Mesenchymal stem cell (in vitro differentiated cells and primary cell): ENCODE measurements around the gene LIX1L.

Source experiments
- DNase-seq: peaks from one replicate; pipeline ENCODE4 v3.0.0-alpha.2; 2013
- H2AFZ ChIP-seq: one replicate; pipeline ENCODE4 v1.6.1; 2013; ENCODE audit warnings: low read depth, mild to moderate bottlenecking, control low read depth, inconsistent platforms, low read length, moderate library complexity
- H2AK5ac ChIP-seq: 2 replicates; pipeline ENCODE4 v1.6.1; 2013; ENCODE audit warnings: low read length, moderate library complexity, mild to moderate bottlenecking, inconsistent platforms; ENCODE audit not compliant: severe bottlenecking
- H2BK120ac ChIP-seq: one replicate; pipeline ENCODE4 v1.6.1; 2013; ENCODE audit warnings: low read depth, mild to moderate bottlenecking, inconsistent platforms, low read length, moderate library complexity
- H2BK12ac ChIP-seq, 2 experiments: one replicate each; pipeline ENCODE4 v1.6.1; 2013; ENCODE audit warnings: inconsistent platforms in 2 of 2, low read length in 2 of 2, mild to moderate bottlenecking in 2 of 2, moderate library complexity in 2 of 2, control low read depth in 1 of 2
- H2BK15ac ChIP-seq: one replicate; pipeline ENCODE4 v1.6.1; 2013; ENCODE audit warnings: mild to moderate bottlenecking, low read depth, inconsistent platforms; ENCODE audit not compliant: poor library complexity, severe bottlenecking
- H2BK5ac ChIP-seq: 2 replicates; pipeline ENCODE4 v1.6.1; 2013; ENCODE audit warnings: low read depth, mild to moderate bottlenecking, low read length, control low read depth, inconsistent platforms; ENCODE audit not compliant: poor library complexity, severe bottlenecking
- H3K14ac ChIP-seq, 2 experiments: one replicate each; pipeline ENCODE4 v1.6.1; 2013; ENCODE audit warnings: inconsistent platforms in 2 of 2, low read length in 2 of 2, control low read depth in 1 of 2, mild to moderate bottlenecking in 1 of 2, moderate library complexity in 1 of 2
- H3K18ac ChIP-seq, 2 experiments: one replicate each; pipeline ENCODE4 v1.6.1; 2013; ENCODE audit warnings: inconsistent platforms in 2 of 2, low read length in 2 of 2, control low read depth in 1 of 2, low read depth in 1 of 2, mild to moderate bottlenecking in 1 of 2
- H3K23ac ChIP-seq, 2 experiments: one replicate each; pipeline ENCODE4 v1.6.1; 2013; ENCODE audit warnings: inconsistent platforms in 2 of 2, low read length in 2 of 2, mild to moderate bottlenecking in 2 of 2, moderate library complexity in 2 of 2, control low read depth in 1 of 2
- H3K27ac ChIP-seq: 2 replicates; pipeline ENCODE4 v1.5.1; 2013; ENCODE audit warnings: mild to moderate bottlenecking, moderate library complexity, low read length, control low read depth, inconsistent platforms; ENCODE audit not compliant: poor library complexity, severe bottlenecking
- H3K27me3 ChIP-seq, 2 experiments: 2 replicates each; pipeline versions ENCODE4 v1.6.1 to v1.7.0; 2013; ENCODE audit warnings: low read length in 2 of 2, mild to moderate bottlenecking in 2 of 2, moderate library complexity in 2 of 2, control low read depth in 1 of 2, inconsistent platforms in 1 of 2; ENCODE audit not compliant: control insufficient read depth in 1 of 2, insufficient read depth in 1 of 2
- H3K36me3 ChIP-seq, 2 experiments: 2 replicates each; pipeline versions ENCODE4 v1.6.1 to v1.7.0; 2013; ENCODE audit warnings: low read length in 2 of 2, control low read depth in 1 of 2, inconsistent platforms in 1 of 2, low read depth in 1 of 2, mild to moderate bottlenecking in 1 of 2; ENCODE audit not compliant: insufficient read depth in 2 of 2, control insufficient read depth in 1 of 2
- H3K4ac ChIP-seq, 2 experiments: one replicate each; pipeline ENCODE4 v1.6.1; 2013; ENCODE audit warnings: inconsistent platforms in 2 of 2, low read length in 2 of 2, mild to moderate bottlenecking in 2 of 2, moderate library complexity in 2 of 2, control low read depth in 1 of 2, low read depth in 1 of 2
- H3K4me1 ChIP-seq: 2 replicates; pipeline ENCODE4 v1.6.1; 2013; ENCODE audit warnings: low read depth, low read length, control low read depth; ENCODE audit not compliant: control insufficient read depth, insufficient read depth
- H3K4me2 ChIP-seq: 2 replicates; pipeline ENCODE4 v1.6.1; 2013; ENCODE audit warnings: low read length, mild to moderate bottlenecking, inconsistent platforms; ENCODE audit not compliant: poor library complexity, severe bottlenecking
- H3K4me3 ChIP-seq, 2 experiments: 2 replicates each; pipeline versions ENCODE4 v1.5.1 to v1.7.0; 2013; ENCODE audit warnings: low read length in 2 of 2, mild to moderate bottlenecking in 2 of 2, control low read depth in 1 of 2, low read depth in 1 of 2; ENCODE audit not compliant: insufficient read depth in 1 of 2
- H3K79me1 ChIP-seq: replicated peaks from 2 replicates; pipeline ENCODE4 v1.6.1; 2013; ENCODE audit warnings: mild to moderate bottlenecking, control low read depth, low read length, inconsistent platforms; ENCODE audit not compliant: poor library complexity, severe bottlenecking
- H3K9ac ChIP-seq: 2 replicates; pipeline ENCODE4 v1.7.0; 2013; ENCODE audit warnings: mild to moderate bottlenecking, low read length, moderate library complexity
- H3K9me3 ChIP-seq: 2 replicates; pipeline ENCODE4 v1.7.0; 2013; ENCODE audit warnings: mild to moderate bottlenecking, low read length; ENCODE audit not compliant: control insufficient read depth
- H4K8ac ChIP-seq: one replicate; pipeline ENCODE4 v1.6.1; 2013; ENCODE audit warnings: inconsistent platforms, mild to moderate bottlenecking, low read length, moderate library complexity
- H4K91ac ChIP-seq: one replicate; pipeline ENCODE4 v1.6.1; 2013; ENCODE audit warnings: mild to moderate bottlenecking, low read length, inconsistent platforms
- WGBS: methylation state at CpG from one replicate; pipeline ENCODE4 v1.1.7; 2013; ENCODE audit warnings: mixed read lengths; 5-methylcytosine and 5-hydroxymethylcytosine counted together

LIX1L gene

GRCh38 chr1:145997016-145997717, 39.4 kb upstream of the LIX1L start:
- peak overlapping the region; percentile 97 for H4K8ac ChIP-seq
- peak overlapping the region; percentile 93 for H3K9ac ChIP-seq
- H3K4me3 ChIP-seq, result peak overlapping the region; percentile 53 to 98
- peak overlapping the region; percentile 89 to 94 for H3K18ac ChIP-seq
- H2BK12ac ChIP-seq, result peak overlapping the region; percentile 69 to 94
- H3K14ac ChIP-seq, result peak overlapping the region in 1 of 2 experiments; percentile 82
- H3K79me1 ChIP-seq, result no peaks in the 10 kb centered on the region
- no peak overlapping the region for H2AFZ ChIP-seq
- H2BK120ac ChIP-seq, result peak overlapping the region; percentile 50
- peak overlapping the region; percentile 14 for H2AK5ac ChIP-seq
- H3K23ac ChIP-seq, result no peak overlapping the region
- H3K9me3 ChIP-seq, result no peaks in the 10 kb centered on the region
- WGBS, result 32% methylated on average over 11 of the region's 12 CpGs
- peaks cover 12 to 29% of the 10 kb centered on the region in 2 experiments for H3K36me3 ChIP-seq
- peak overlapping the region; percentile 91 for H2BK5ac ChIP-seq
- H2BK15ac ChIP-seq, result peak overlapping the region; percentile 90
- no peaks in the 10 kb centered on the region for H3K27me3 ChIP-seq
- peak overlapping the region; percentile 82 for H3K27ac ChIP-seq
- DNase-seq, result no peak
- peaks cover 12% of the 10 kb centered on the region for H3K4me1 ChIP-seq
- peak overlapping the region; percentile 35 to 85 for H3K4ac ChIP-seq
- H3K4me2 ChIP-seq, result peak overlapping the region; percentile 68
- H4K91ac ChIP-seq, result peak overlapping the region; percentile 97

GRCh38 chr1:145996433-145997015, 38.7 kb upstream of the LIX1L start, which contains the start of gene TXNIP:
TXNIP (minus strand) TSS chr1:145996579; CDS start chr1:145996266, 313 bp downstream.
- H2AK5ac ChIP-seq, result peak within 1 kb of the TSS; percentile 14
- peak within 1 kb of the TSS; percentile 97 for H4K8ac ChIP-seq
- H3K18ac ChIP-seq, result peak within 1 kb of the TSS; percentile 89 to 94
- peak within 1 kb of the TSS; percentile 90 for H2BK15ac ChIP-seq
- peak within 1 kb of the TSS; percentile 80 to 98 for H3K4me3 ChIP-seq
- peak; percentile 98 for DNase-seq
- peak within 1 kb of the TSS; percentile 69 to 94 for H2BK12ac ChIP-seq
- peak within 1 kb of the TSS; percentile 50 for H2BK120ac ChIP-seq
- H2AFZ ChIP-seq, result no peak within 1 kb of the TSS
- 0% methylated on average over 28 of the region's 30 CpGs for WGBS
- peak within 1 kb of the TSS; percentile 86 for H3K27ac ChIP-seq
- peak within 1 kb of the TSS; percentile 91 for H2BK5ac ChIP-seq
- no peaks in the 10 kb centered on the region for H3K27me3 ChIP-seq
- peak within 1 kb of the TSS; percentile 97 for H4K91ac ChIP-seq
- no peak within 1 kb of the TSS for H3K23ac ChIP-seq
- H3K9ac ChIP-seq, result peak within 1 kb of the TSS; percentile 93
- H3K4me1 ChIP-seq, result peaks cover 12% of the 10 kb centered on the region
- peak within 1 kb of the TSS; percentile 63 to 85 for H3K4ac ChIP-seq
- H3K14ac ChIP-seq, result peak within 1 kb of the TSS; percentile 11 to 89
- no peaks in the 10 kb centered on the region for H3K79me1 ChIP-seq
- H3K36me3 ChIP-seq, result peaks cover 12 to 36% of the 10 kb centered on the region in 2 experiments
- H3K9me3 ChIP-seq, result no peaks in the 10 kb centered on the region
- H3K4me2 ChIP-seq, result peak within 1 kb of the TSS; percentile 68

GRCh38 chr1:145995964-145996432, 38.2 kb upstream of the LIX1L start:
- Histone ChIP-seq H4K8ac (peak overlapping the region; percentile 43), H3K36me3 (peaks cover 12 to 38% of the 10 kb centered on the region in 2 experiments), H3K27me3 (no peaks in the 10 kb centered on the region), H2BK120ac (no peak overlapping the region), H2BK5ac (no peak overlapping the region), H3K4ac (peak overlapping the region in 1 of 2 experiments; percentile 63), H2AFZ (no peak overlapping the region), H2AK5ac (no peak overlapping the region), H3K9ac (peak overlapping the region; percentile 93), H4K91ac (no peak overlapping the region), H2BK12ac (no peak overlapping the region), H3K4me2 (peak overlapping the region; percentile 64), H3K27ac (peak overlapping the region; percentile 86), H3K79me1 (no peaks in the 10 kb centered on the region), H3K9me3 (no peaks in the 10 kb centered on the region), H3K18ac (peak overlapping the region; percentile 80 to 86), H3K4me3 (peak overlapping the region; percentile 80 to 98), H3K23ac (no peak overlapping the region), H2BK15ac (no peak overlapping the region), H3K14ac (peak overlapping the region in 1 of 2 experiments; percentile 89), H3K4me1 (peaks cover 12% of the 10 kb centered on the region)
- no peak for DNase-seq
- WGBS, result 6% methylated on average over 10 of the region's 13 CpGs
